Endothelial cell of umbilical vein (primary cell): ENCODE measurements around the gene C1orf105. TPM values are rescaled to one million over a fixed set of nuclear protein-coding genes. Genes with fewer than 3 reads are reported as not detected.

Experiments
- BruUV-seq: library from RNA; stranded (reverse); fragments of 400-500 nt; replicated peaks from 2 replicates; lab custom pipeline; 2021; lab: Mats Ljungman, UMichigan
- CTCF ChIA-PET: fragments of 300-600, 350-600 bp; sonication (Branson Sonifier 250); formaldehyde crosslinking; loops from one replicate; lab custom pipeline; 2021; ENCODE audit warnings: antibody characterized with exemption, inconsistent platforms; lab: Charles Lee
- POLR2A ChIA-PET: fragments of 300-600, 350-600 bp; sonication (Branson Sonifier 250); formaldehyde crosslinking; loops from one replicate; lab custom pipeline; 2021; ENCODE audit warnings: antibody characterized with exemption, inconsistent platforms; lab: Charles Lee
- DNase-seq: peaks from one replicate; pipeline ENCODE4 v3.0.0-alpha.2; 2011; ENCODE audit warnings: low read depth, low spot score
- FAIRE-seq: peaks from 2 replicates; lab custom pipeline; 2011; peaks lifted over from hg19 to GRCh38; lab: Jason Lieb, UNC
- H2AFZ ChIP-seq: 2 replicates; pipeline ENCODE4 v1.6.0; 2012; ENCODE audit warnings: low read depth, low read length, control low read depth, inconsistent platforms
- H3K27ac ChIP-seq: 2 replicates; pipeline ENCODE4 v1.5.1; 2011; ENCODE audit warnings: low read depth, mild to moderate bottlenecking, control low read depth, low read length, moderate library complexity; ENCODE audit not compliant: insufficient read depth
- H3K27me3 ChIP-seq, 2 experiments: 2 replicates each; pipeline versions ENCODE4 v1.6.0 to v1.6.1; 2011; ENCODE audit warnings: low read length in 2 of 2, mixed read lengths in 1 of 2; ENCODE audit not compliant: control insufficient read depth in 2 of 2, insufficient read depth in 2 of 2
- H3K36me3 ChIP-seq, 2 experiments: 2 replicates in 1 of 2; 3 replicates in 1 of 2; pipeline ENCODE4 v1.5.1; 2011; ENCODE audit warnings: low read length in 2 of 2, mild to moderate bottlenecking in 1 of 2, moderate library complexity in 1 of 2; ENCODE audit not compliant: control insufficient read depth in 2 of 2, insufficient read depth in 2 of 2; ENCODE audit errors: extremely low read depth in 1 of 2
- H3K4me1 ChIP-seq: 3 replicates; pipeline ENCODE4 v1.5.1; 2011; ENCODE audit warnings: mild to moderate bottlenecking, low read length; ENCODE audit not compliant: control insufficient read depth, insufficient read depth; ENCODE audit errors: extremely low read depth
- H3K4me2 ChIP-seq: 2 replicates; pipeline ENCODE4 v1.6.1; 2011; ENCODE audit warnings: low read length, control low read depth, mixed read lengths; ENCODE audit not compliant: insufficient read depth
- H3K4me3 ChIP-seq, 3 experiments: fragments of 200-600 bp in 1 of 3; sonication (generic), shearing (Covaris generic) in 1 of 3; replicated peaks in 1 of 3; 2 replicates each; pipeline ENCODE4 v1.5.1; 2011 to 2016; ENCODE audit warnings: control low read depth in 3 of 3, low read length in 3 of 3, mild to moderate bottlenecking in 2 of 3, inconsistent platforms in 1 of 3, low read depth in 1 of 3, moderate library complexity in 1 of 3; ENCODE audit not compliant: insufficient read depth in 1 of 3
- H3K79me2 ChIP-seq: 2 replicates; pipeline ENCODE4 v1.6.0; 2012; ENCODE audit warnings: low read length, inconsistent platforms; ENCODE audit not compliant: control insufficient read depth, insufficient read depth
- H3K9ac ChIP-seq: replicated peaks from 2 replicates; pipeline ENCODE3; 2011; ENCODE audit warnings: low read length, control low read depth; ENCODE audit not compliant: insufficient read depth; ENCODE audit errors: extremely low read depth
- H3K9me1 ChIP-seq: replicated peaks from 3 replicates; pipeline ENCODE4 v1.6.0; 2011; ENCODE audit warnings: mild to moderate bottlenecking, low read length; ENCODE audit not compliant: control insufficient read depth, insufficient read depth; ENCODE audit errors: extremely low read depth
- H3K9me3 ChIP-seq: replicated peaks from 2 replicates; pipeline ENCODE4 v1.5.1; 2012; ENCODE audit warnings: low read length, inconsistent platforms; ENCODE audit not compliant: control insufficient read depth, insufficient read depth
- H4K20me1 ChIP-seq: replicated peaks from 2 replicates; pipeline ENCODE3; 2011; ENCODE audit warnings: mild to moderate bottlenecking, low read length; ENCODE audit not compliant: control insufficient read depth, insufficient read depth; ENCODE audit errors: extremely low read depth
- GATA2 ChIP-seq: IDR thresholded peaks from 2 replicates; pipeline ENCODE4 v1.7.0; 2011; ENCODE audit warnings: low read depth, mild to moderate bottlenecking, moderate library complexity, mixed read lengths, low read length; ENCODE audit not compliant: insufficient read length, insufficient read depth
- JUN ChIP-seq: IDR thresholded peaks from 2 replicates; pipeline ENCODE4 v1.6.1; 2011; ENCODE audit warnings: borderline replicate concordance, low read depth; ENCODE audit not compliant: insufficient read length, insufficient read depth
- MYC ChIP-seq: IDR thresholded peaks from one replicate; pipeline ENCODE4 v1.6.1; 2011; ENCODE audit warnings: mild to moderate bottlenecking, low read depth, low read length
- dilution Hi-C: fragments of 300-500 bp; cut with MboI; formaldehyde crosslinking; loops from one replicate; pipeline ENCODE4 v1.15.0; 2019; ENCODE audit warnings: low sequenced_read_pairs; ENCODE audit not compliant: extremely low pct_ligation_motif_present
- intact Hi-C: fragments of 100-400 bp; cut with micrococcal nuclease; formaldehyde crosslinking; loops from one replicate; pipeline ENCODE4 v1.10.0; 2022
- polyA plus RNA-seq, 4 experiments: library from polyadenylated mRNA; depleted of rRNA in 3 of 4; stranded (reverse) in 3 of 4; unstranded in 1 of 4; fragments of >200 nt; gene quantifications; 2 replicates each; pipeline versions ENCODE4 v1.2.1 to v1.2.3, GENCODE V29; 2011 to 2012; ENCODE audit warnings: missing spikeins in 1 of 4
- total RNA-seq: library from RNA; stranded (reverse); gene quantifications from 2 replicates; pipeline ENCODE4 v1.2.3, GENCODE V29; 2021
- TF ChIP-seq, protein P1 (sequence below), 2 donors: IDR thresholded peaks; 1 replicate in 1 of 2; 2 replicates in 1 of 2; pipeline ENCODE4 v1.5.1; 2011; ENCODE audit warnings: low read length in 2 of 2, mild to moderate bottlenecking in 2 of 2, moderate library complexity in 2 of 2, control low read depth in 1 of 2, inconsistent platforms in 1 of 2, low read depth in 1 of 2; ENCODE audit not compliant: insufficient read depth in 1 of 2; ENCODE audit errors: extremely low read depth in 1 of 2
- TF ChIP-seq, protein P2 (sequence below): IDR thresholded peaks from 2 replicates; pipeline ENCODE4 v1.6.1; 2011; ENCODE audit not compliant: insufficient read depth, insufficient read length

C1orf105 gene
- total and polyA plus RNA-seq, 2 donors (not counting 3 experiments of a cell fraction or from before 2014, with no cell fraction given), result not detected

DNA sequence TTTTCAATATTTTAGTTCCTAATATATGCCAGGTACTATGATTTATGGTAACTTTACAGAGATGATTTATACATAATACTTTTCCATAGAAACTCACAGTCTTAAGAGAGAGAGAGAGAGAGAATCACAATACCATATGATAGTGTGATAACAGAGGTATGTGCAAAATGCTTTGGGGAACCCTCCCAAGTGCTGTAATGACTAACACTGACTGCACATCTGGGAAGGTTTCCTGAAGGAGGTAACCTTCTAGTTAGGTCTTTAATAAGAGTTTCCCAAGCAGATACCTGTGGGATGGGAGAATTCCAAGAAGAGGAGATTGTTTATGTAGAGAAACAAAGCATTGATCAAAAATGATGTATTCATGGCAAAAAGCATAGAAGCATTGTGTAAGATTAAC lies 58.0 kb downstream of the C1orf105 start:
- FAIRE-seq, result no peak
- dilution Hi-C loops, result no loop called here

DNA sequence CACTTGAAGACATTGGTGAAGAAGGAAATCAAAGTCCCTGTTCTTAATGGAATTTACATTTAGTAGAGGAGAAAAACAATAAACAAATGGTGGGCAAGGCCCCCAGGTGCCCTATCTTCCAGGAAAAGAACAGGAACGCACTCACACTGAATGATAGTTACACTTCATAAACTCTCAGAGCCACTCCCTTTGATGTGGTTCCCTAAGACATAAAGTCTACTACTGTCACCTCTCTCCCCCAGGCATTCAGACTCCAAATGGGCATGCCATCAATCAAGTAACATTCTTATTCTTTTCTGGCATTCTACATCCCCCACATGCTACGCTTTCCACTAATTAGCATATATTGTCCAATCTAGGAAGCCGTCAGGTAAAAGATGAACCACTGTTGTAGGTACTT lies 59.9 kb downstream of the C1orf105 start:
- Histone ChIP-seq H3K9me1 (no peaks in the 10 kb centered on the region), H3K27ac (no peak overlapping the region), H3K4me1 (no peaks in the 10 kb centered on the region), H2AFZ (no peak overlapping the region), H3K9me3 (no peaks in the 10 kb centered on the region), H3K27me3 (peaks cover 12 to 27% of the 10 kb centered on the region in 2 experiments), H3K79me2 (no peaks in the 10 kb centered on the region), H3K9ac (no peak overlapping the region), H4K20me1 (no peaks in the 10 kb centered on the region), H3K4me2 (no peak overlapping the region), H3K36me3 (no peaks in the 10 kb centered on the region), H3K4me3 (no peak overlapping the region)
- no TSS peak for BruUV-seq
- dilution Hi-C loops (no loop called here), intact Hi-C loops (no loop called here)
- CTCF ChIA-PET, result no interaction called here
- TF ChIP-seq JUN, result no peak
- TF ChIP-seq MYC, result no peak
- TF ChIP-seq, protein P1, sequence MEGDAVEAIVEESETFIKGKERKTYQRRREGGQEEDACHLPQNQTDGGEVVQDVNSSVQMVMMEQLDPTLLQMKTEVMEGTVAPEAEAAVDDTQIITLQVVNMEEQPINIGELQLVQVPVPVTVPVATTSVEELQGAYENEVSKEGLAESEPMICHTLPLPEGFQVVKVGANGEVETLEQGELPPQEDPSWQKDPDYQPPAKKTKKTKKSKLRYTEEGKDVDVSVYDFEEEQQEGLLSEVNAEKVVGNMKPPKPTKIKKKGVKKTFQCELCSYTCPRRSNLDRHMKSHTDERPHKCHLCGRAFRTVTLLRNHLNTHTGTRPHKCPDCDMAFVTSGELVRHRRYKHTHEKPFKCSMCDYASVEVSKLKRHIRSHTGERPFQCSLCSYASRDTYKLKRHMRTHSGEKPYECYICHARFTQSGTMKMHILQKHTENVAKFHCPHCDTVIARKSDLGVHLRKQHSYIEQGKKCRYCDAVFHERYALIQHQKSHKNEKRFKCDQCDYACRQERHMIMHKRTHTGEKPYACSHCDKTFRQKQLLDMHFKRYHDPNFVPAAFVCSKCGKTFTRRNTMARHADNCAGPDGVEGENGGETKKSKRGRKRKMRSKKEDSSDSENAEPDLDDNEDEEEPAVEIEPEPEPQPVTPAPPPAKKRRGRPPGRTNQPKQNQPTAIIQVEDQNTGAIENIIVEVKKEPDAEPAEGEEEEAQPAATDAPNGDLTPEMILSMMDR (IDR thresholded peaks at IDR 0.05; ENCODE audit: extremely low read depth in 1 of 2, insufficient read depth in 1 of 2, low read depth in 1 of 2, low read length in 2 of 2), result no peak
- no peak for TF ChIP-seq GATA2
- POLR2A ChIA-PET, result no interaction called here
- FAIRE-seq (no peak), DNase-seq (no peak)

More for the DNA sequence above, 58.0 kb downstream of the C1orf105 start:
- no peaks in the 10 kb centered on the region for H3K9me1 ChIP-seq
- H3K36me3 ChIP-seq, result no peaks in the 10 kb centered on the region
- no peak overlapping the region for H3K27ac ChIP-seq
- no peak overlapping the region for H3K9ac ChIP-seq
- BruUV-seq, result no TSS peak
- H3K4me3 ChIP-seq, result no peak overlapping the region
- no peak for DNase-seq
- H3K4me2 ChIP-seq, result no peak overlapping the region
- H3K79me2 ChIP-seq, result no peaks in the 10 kb centered on the region
- TF ChIP-seq GATA2, result no peak
- TF ChIP-seq, protein P2, sequence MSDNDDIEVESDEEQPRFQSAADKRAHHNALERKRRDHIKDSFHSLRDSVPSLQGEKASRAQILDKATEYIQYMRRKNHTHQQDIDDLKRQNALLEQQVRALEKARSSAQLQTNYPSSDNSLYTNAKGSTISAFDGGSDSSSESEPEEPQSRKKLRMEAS, result no peak
- ChIA-PET CTCF (interaction anchor here (1.0 kb wide), 1 partner anchor 10 kb away, joined by 3 read pairs; no protein-coding TSS in a partner anchor), POLR2A (no interaction called here)
- H4K20me1 ChIP-seq, result no peaks in the 10 kb centered on the region
- H3K9me3 ChIP-seq, result no peaks in the 10 kb centered on the region
- intact Hi-C loops, result no loop called here
- H2AFZ ChIP-seq, result no peak overlapping the region
- no peaks in the 10 kb centered on the region for H3K4me1 ChIP-seq
- peaks cover 11 to 20% of the 10 kb centered on the region in 2 experiments for H3K27me3 ChIP-seq
